Thoracic aorta endothelial cell (primary cell): Measurements from ENCODE around the gene FMN1. TPM values are rescaled to one million over a fixed set of nuclear protein-coding genes. Genes with fewer than 3 reads are reported as not detected.

Experiments used
- small RNA-seq: library from RNA; depleted of rRNA; stranded (forward); fragments of <200 nt; gene quantifications from one replicate; pipeline ENCODE3, GENCODE V24; 2012
- total RNA-seq: library from RNA; depleted of rRNA; stranded (reverse); fragments of >200 nt; gene quantifications from 2 replicates; pipeline ENCODE4 v1.2.3, GENCODE V29; 2012

The FMN1 gene, protein sequence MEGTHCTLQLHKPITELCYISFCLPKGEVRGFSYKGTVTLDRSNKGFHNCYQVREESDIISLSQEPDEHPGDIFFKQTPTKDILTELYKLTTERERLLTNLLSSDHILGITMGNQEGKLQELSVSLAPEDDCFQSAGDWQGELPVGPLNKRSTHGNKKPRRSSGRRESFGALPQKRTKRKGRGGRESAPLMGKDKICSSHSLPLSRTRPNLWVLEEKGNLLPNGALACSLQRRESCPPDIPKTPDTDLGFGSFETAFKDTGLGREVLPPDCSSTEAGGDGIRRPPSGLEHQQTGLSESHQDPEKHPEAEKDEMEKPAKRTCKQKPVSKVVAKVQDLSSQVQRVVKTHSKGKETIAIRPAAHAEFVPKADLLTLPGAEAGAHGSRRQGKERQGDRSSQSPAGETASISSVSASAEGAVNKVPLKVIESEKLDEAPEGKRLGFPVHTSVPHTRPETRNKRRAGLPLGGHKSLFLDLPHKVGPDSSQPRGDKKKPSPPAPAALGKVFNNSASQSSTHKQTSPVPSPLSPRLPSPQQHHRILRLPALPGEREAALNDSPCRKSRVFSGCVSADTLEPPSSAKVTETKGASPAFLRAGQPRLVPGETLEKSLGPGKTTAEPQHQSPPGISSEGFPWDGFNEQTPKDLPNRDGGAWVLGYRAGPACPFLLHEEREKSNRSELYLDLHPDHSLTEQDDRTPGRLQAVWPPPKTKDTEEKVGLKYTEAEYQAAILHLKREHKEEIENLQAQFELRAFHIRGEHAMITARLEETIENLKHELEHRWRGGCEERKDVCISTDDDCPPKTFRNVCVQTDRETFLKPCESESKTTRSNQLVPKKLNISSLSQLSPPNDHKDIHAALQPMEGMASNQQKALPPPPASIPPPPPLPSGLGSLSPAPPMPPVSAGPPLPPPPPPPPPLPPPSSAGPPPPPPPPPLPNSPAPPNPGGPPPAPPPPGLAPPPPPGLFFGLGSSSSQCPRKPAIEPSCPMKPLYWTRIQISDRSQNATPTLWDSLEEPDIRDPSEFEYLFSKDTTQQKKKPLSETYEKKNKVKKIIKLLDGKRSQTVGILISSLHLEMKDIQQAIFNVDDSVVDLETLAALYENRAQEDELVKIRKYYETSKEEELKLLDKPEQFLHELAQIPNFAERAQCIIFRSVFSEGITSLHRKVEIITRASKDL (N-terminal part only)
- under 0.01 TPM in 2 replicates for total RNA-seq

DNA sequence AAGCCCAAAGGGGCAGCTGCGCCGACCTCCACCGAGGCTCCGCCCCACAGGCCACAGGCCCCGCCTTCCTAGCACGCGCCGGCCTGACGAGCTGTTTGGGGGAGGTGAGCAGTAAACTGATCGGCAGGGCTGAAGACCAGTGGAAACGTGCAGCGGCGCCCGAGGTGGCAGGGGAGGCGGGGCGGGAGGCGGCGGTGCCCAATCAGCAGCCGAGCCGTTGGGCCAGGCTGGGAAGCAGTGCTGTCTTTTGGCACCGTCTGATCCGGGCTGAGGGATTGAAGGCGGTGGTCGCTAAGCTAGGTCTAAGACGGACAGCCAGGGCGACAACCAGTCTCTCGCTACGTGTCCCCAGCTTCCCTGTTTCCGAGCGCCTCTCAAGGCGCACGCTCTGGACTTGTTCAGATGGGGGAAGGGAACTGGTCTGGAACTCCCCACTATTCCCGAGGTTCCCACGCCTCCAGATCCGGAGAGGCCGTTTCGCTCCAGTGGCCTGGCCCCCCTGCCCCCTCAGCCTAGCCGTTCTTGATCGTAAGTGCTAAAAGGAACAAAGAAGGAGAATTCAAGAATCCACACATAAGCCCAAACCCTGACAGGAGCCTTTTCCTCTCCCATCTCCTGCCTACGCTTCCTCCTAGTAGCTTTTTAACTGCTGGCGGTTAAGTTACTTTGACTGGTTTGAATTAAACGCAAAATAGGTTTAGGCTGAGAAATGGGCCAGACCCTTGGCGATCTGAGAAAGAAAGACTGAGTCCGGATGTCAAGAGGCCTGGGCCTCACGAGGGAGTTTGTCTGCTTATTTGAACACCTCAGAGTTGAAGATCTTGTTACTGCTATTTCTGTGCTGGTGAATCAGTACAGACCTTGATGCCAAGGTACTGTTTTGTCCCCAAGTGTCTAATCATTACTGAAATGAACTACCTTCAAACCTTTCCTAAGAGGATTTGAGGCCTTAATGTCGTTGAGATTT is at the start of gene FMN1:
FMN1 (minus strand) TSS at position 11 of the 967 bp plus-strand sequence. CDS start 39,800 bp downstream, outside the sequence.

DNA sequence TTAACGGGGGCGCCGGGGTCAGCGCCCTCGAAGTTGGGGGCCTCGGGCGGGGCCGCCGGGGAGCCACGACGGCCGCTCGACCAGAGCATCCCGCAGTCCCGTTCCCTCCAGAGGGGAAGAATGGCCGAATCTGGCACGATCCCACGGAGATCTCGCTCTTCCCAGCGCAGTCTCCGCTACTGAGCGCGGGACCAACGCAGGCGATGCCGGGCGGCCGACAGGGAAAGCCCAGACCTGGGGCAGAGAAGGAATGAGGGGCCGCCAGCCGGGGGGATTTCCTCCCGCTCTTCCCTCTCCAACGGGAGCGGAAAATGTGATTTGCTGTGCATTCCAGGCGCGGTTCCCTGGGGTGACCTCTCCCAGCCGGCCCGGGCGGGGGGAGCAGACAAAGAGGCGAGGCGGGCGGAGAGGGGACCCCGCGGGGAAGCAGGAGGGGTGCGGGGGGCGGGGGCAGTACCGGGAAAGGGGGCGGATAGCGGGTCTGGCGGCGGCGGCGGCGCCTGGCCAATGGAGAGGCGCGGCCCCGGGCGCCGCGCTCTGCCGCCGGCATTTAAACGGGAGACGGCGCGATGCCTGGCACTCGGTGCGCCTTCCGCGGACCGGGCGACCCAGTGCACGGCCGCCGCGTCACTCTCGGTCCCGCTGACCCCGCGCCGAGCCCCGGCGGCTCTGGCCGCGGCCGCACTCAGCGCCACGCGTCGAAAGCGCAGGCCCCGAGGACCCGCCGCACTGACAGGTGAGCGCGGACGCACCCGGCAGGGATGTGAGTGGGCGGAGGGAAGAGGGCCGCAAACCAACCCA is 476.9 kb downstream of the FMN1 start, which contains the start of gene GREM1:
GREM1 (plus strand) TSS at position 579 of the 801 bp plus-strand sequence. CDS start 12,687 bp downstream, outside the sequence.

Small RNA genes lying within 50 kb of the gene (small RNA-seq; reads per million reads assigned to genes)
- not detected for gene RF00591

Other genes with a start within 250 kb of the FMN1 start
- under 0.01 and 0.66 TPM in 2 replicates for gene RYR3, start 116.3 kb upstream of the FMN1 start, total RNA-seq